ENCODE data around the gene RNF123.

- TF ChIP-seq CTCF (IDR thresholded peaks at IDR 0.05) = no peak
- no peak for TF ChIP-seq POLR2A (IDR thresholded peaks at IDR 0.05)
These were observed 22.8 kb upstream of the RNF123 start for GRCh38 chr3:49666592-49666991.
